OCI-LY7 (cell line): ENCODE measurements around the gene CWC27. TPM values are rescaled to one million over a fixed set of nuclear protein-coding genes. Genes with fewer than 3 reads are reported as not detected.

ENCODE experiments used
- BruUV-seq: library from RNA; stranded (reverse); fragments of 400-500 nt; replicated peaks from 2 replicates; lab custom pipeline; 2021; lab: Mats Ljungman, UMichigan
- CTCF ChIA-PET: fragments of 300-600 bp; sonication (Branson Sonifier 250); formaldehyde crosslinking; loops from one replicate; lab custom pipeline; 2022; ENCODE audit warnings: antibody characterized with exemption; ENCODE audit not compliant: unreplicated experiment; lab: Charles Lee
- POLR2A ChIA-PET: fragments of 300-600 bp; sonication (Branson Sonifier 250); formaldehyde crosslinking; loops from one replicate; lab custom pipeline; 2022; ENCODE audit warnings: antibody characterized with exemption; lab: Charles Lee
- DNase-seq: peaks from one replicate; pipeline ENCODE4 v3.0.0-alpha.2; 2015; ENCODE audit warnings: low spot score
- H2AFZ ChIP-seq: fragments of 200-600 bp; sonication (generic), shearing (Covaris generic); 2 replicates; pipeline ENCODE4 v1.6.1; 2014; ENCODE audit warnings: mild to moderate bottlenecking, antibody characterized with exemption, low read length, moderate library complexity
- H3K27ac ChIP-seq: fragments of 200-600 bp; sonication (generic); 2 replicates; pipeline ENCODE4 v1.5.1; 2014; ENCODE audit warnings: mixed run types, low read depth, mild to moderate bottlenecking, moderate library complexity, low read length, inconsistent platforms; ENCODE audit not compliant: poor library complexity, severe bottlenecking
- H3K36me3 ChIP-seq: fragments of 200-600 bp; sonication (generic); 2 replicates; pipeline ENCODE4 v1.6.1; 2014; ENCODE audit warnings: mild to moderate bottlenecking, antibody characterized with exemption, low read length, moderate library complexity, mixed read lengths; ENCODE audit not compliant: insufficient read depth
- H3K4me1 ChIP-seq: fragments of 200-600 bp; sonication (generic); 2 replicates; pipeline ENCODE4 v1.5.1; 2014; ENCODE audit warnings: mild to moderate bottlenecking, low read length; ENCODE audit not compliant: insufficient read depth, poor library complexity, severe bottlenecking
- H3K4me2 ChIP-seq: fragments of 200-600 bp; sonication (generic); 2 replicates; pipeline ENCODE4 v1.6.1; 2014; ENCODE audit warnings: mild to moderate bottlenecking, low read length
- H3K4me3 ChIP-seq: fragments of 200-600 bp; sonication (generic); 2 replicates; pipeline ENCODE4 v1.5.1; 2014; ENCODE audit warnings: mild to moderate bottlenecking, low read depth, low read length; ENCODE audit not compliant: poor library complexity, severe bottlenecking
- H3K79me2 ChIP-seq: fragments of 200-600 bp; sonication (generic); 2 replicates; pipeline ENCODE4 v1.6.1; 2016; ENCODE audit warnings: low read depth, mild to moderate bottlenecking, low read length, moderate library complexity, mixed read lengths; ENCODE audit not compliant: insufficient read depth
- H3K9me2 ChIP-seq: fragments of 200-600 bp; sonication (generic); 2 replicates; pipeline ENCODE4 v1.6.1; 2016; ENCODE audit warnings: mild to moderate bottlenecking, low read length, mixed read lengths; ENCODE audit not compliant: insufficient read depth
- H3K9me3 ChIP-seq: fragments of 200-600 bp; sonication (generic); 2 replicates; pipeline ENCODE4 v1.6.1; 2014; ENCODE audit warnings: mild to moderate bottlenecking, mixed run types, low read length, mixed read lengths
- H4K20me1 ChIP-seq: fragments of 200-600 bp; sonication (generic); 2 replicates; pipeline ENCODE4 v1.6.1; 2014; ENCODE audit warnings: mild to moderate bottlenecking, antibody characterized with exemption, low read length, moderate library complexity, mixed read lengths; ENCODE audit not compliant: insufficient read depth
- CTCF ChIP-seq: fragments of 200-600 bp; sonication (generic); conservative IDR thresholded peaks from 2 replicates; pipeline ENCODE4 v1.5.1; 2014; ENCODE audit warnings: mild to moderate bottlenecking, antibody characterized with exemption, low read length, moderate library complexity, mixed read lengths
- EZH2phosphoT487 ChIP-seq: fragments of 200-600 bp; sonication (generic); IDR thresholded peaks from 2 replicates; pipeline ENCODE4 v1.6.1; 2018; ENCODE audit warnings: low read depth, borderline replicate concordance, mild to moderate bottlenecking, mixed run types, antibody characterized with exemption, low read length, moderate library complexity, mixed read lengths
- intact Hi-C: fragments of 100-400 bp; cut with micrococcal nuclease; formaldehyde crosslinking; loops from one replicate; pipeline ENCODE4 v1.10.0; 2022; ENCODE audit not compliant: unreplicated experiment
- total RNA-seq, 2 experiments: library from RNA; depleted of rRNA in 1 of 2; stranded (reverse); fragments of >200 nt in 1 of 2; shearing (Covaris generic) in 1 of 2; gene quantifications; 2 replicates each; pipeline ENCODE4 v1.2.3, GENCODE V29; 2014 to 2022

Gene CWC27
- total RNA-seq, 2 experiments from 2014 or later, result 15.4 to 33.1 TPM

GRCh38 chr5:64811050-64811640, 42.4 kb downstream of the CWC27 start:
- Histone ChIP-seq H3K4me1 (no peaks in the 10 kb centered on the region), H3K9me2 (no peaks in the 10 kb centered on the region), H3K36me3 (peaks cover 12% of the 10 kb centered on the region; the same call in 1 of the 2 replicates), H3K9me3 (no peaks in the 10 kb centered on the region), H3K4me2 (no peak overlapping the region), H3K27ac (no peak overlapping the region), H2AFZ (no peak overlapping the region), H3K79me2 (no peaks in the 10 kb centered on the region), H3K4me3 (no peak overlapping the region), H4K20me1 (no peaks in the 10 kb centered on the region)
- intact Hi-C loops, result loop anchor here (1.0 to 10.0 kb wide), 2 partner anchors 294 to 672 kb away; no protein-coding TSS in a partner anchor
- DNase-seq, result peak; percentile 65
- ChIA-PET CTCF (interaction anchor here (0.5 to 1.1 kb wide), 3 partner anchors 8 to 176 kb away, joined by 3 to 4 read pairs (median 3); no protein-coding TSS in a partner anchor), POLR2A (interaction anchor here (0.6 to 2.5 kb wide), 4 partner anchors 9 to 673 kb away, joined by 3 to 15 read pairs (median 6); no protein-coding TSS in a partner anchor)
- no TSS peak for BruUV-seq
- TF ChIP-seq EZH2phosphoT487 (no peak), CTCF (peak; percentile 92)

GRCh38 chr5:64814073-64814472, 45.3 kb downstream of the CWC27 start:
- DNase-seq, result no peak
- TF ChIP-seq EZH2phosphoT487 (no peak), CTCF (no peak)
- no peaks in the 10 kb centered on the region for H3K4me1 ChIP-seq
- intact Hi-C loops, result loop anchor here (10.0 kb wide), 1 partner anchor 291 kb away; no protein-coding TSS in a partner anchor
- CTCF ChIA-PET, result no interaction called here
- H3K36me3 ChIP-seq, result peaks cover 8% of the 10 kb centered on the region; the same call in 1 of the 2 replicates
- H3K4me3 ChIP-seq, result no peak overlapping the region
- POLR2A ChIA-PET, result interaction anchor here (0.6 to 1.4 kb wide), 3 partner anchors 10 to 836 kb away, joined by 3 to 5 read pairs (median 4); no protein-coding TSS in a partner anchor
- H2AFZ ChIP-seq, result no peak overlapping the region
- BruUV-seq, result no TSS peak
- H3K79me2 ChIP-seq, result no peaks in the 10 kb centered on the region
- no peaks in the 10 kb centered on the region for H3K9me2 ChIP-seq
- H3K27ac ChIP-seq, result no peak overlapping the region
- H3K9me3 ChIP-seq, result no peaks in the 10 kb centered on the region
- no peak overlapping the region for H3K4me2 ChIP-seq
- H4K20me1 ChIP-seq, result no peaks in the 10 kb centered on the region
